ENCODE data around the gene CLEC9A. TPM values are rescaled to one million over a fixed set of nuclear protein-coding genes. Genes with fewer than 3 reads are reported as not detected.

CLEC9A gene
- total RNA-seq, 1 donor from 2014 or later: not detected

DNA sequence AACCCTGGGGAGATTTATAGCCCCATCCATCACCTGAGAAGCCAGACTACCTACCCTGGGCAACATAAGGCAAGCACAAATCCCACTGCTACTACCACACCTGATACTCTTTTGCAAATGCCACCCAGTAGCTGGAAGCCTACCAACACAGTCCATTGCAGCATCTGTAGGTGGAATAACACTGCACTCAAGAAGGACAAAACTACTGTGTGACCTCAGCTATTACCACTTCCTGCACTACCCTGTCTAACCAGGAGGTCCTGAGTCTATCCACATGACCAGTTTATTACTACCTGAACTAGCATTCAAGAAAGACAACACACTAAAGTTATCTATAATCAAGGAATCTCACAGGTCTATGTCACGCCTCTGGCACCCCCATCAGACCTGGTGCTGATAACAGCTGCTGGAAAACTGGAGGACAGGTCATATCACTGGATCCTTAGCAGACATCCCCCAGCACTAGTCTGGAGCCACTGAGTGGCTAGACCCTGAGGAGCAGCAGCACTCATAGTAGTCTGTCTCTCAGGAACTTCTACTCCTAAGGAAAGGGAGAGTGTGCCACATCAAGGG lies 71.3 kb downstream of the CLEC9A start:
- no peak for DNase-seq (ENCODE audit: extremely low spot score, unreplicated experiment)
- Mint-ChIP-seq H3K4me1 (ENCODE audit: unreplicated experiment) (peaks cover 10% of the 10 kb centered on the region), H3K27me3 (peaks cover 6% of the 10 kb centered on the region), H3K27ac (no peak overlapping the region), H3K36me3 (peaks cover 4% of the 10 kb centered on the region), H3K4me3 (peak overlapping the region; percentile 1), H3K9me3 (peaks cover 6% of the 10 kb centered on the region)
- TF ChIP-seq, protein P1, sequence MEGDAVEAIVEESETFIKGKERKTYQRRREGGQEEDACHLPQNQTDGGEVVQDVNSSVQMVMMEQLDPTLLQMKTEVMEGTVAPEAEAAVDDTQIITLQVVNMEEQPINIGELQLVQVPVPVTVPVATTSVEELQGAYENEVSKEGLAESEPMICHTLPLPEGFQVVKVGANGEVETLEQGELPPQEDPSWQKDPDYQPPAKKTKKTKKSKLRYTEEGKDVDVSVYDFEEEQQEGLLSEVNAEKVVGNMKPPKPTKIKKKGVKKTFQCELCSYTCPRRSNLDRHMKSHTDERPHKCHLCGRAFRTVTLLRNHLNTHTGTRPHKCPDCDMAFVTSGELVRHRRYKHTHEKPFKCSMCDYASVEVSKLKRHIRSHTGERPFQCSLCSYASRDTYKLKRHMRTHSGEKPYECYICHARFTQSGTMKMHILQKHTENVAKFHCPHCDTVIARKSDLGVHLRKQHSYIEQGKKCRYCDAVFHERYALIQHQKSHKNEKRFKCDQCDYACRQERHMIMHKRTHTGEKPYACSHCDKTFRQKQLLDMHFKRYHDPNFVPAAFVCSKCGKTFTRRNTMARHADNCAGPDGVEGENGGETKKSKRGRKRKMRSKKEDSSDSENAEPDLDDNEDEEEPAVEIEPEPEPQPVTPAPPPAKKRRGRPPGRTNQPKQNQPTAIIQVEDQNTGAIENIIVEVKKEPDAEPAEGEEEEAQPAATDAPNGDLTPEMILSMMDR (conservative IDR thresholded peaks at IDR 0.05): no peak

DNA sequence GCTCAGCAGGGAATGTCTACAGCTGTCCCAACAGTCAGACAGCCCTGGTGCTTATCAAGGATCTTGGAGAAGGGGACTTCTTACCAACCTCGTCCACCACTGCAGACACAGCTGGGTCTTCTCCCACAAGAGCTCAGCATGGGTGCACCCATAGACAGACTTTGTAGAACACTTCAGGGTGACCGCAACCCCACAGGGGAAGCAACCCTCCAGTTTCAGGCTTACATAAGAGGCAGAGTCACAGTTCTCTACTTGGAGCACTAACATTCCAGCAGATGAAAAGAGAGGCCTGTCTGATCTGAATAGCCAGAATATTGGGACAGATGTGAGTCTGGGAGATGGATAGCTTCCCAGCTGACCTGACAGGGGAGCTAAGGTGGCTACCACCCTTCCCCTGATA lies 71.8 kb downstream of the CLEC9A start:
- Mint-ChIP-seq H3K27me3 (peaks cover 6% of the 10 kb centered on the region), H3K27ac (no peak overlapping the region), H3K4me1 (ENCODE audit: unreplicated experiment) (peaks cover 9% of the 10 kb centered on the region), H3K4me3 (no peak overlapping the region), H3K9me3 (peaks cover 6% of the 10 kb centered on the region), H3K36me3 (peaks cover 4% of the 10 kb centered on the region)
- TF ChIP-seq, protein P1 (conservative IDR thresholded peaks at IDR 0.05): no peak
- DNase-seq (ENCODE audit: extremely low spot score, unreplicated experiment): no peak

DNA sequence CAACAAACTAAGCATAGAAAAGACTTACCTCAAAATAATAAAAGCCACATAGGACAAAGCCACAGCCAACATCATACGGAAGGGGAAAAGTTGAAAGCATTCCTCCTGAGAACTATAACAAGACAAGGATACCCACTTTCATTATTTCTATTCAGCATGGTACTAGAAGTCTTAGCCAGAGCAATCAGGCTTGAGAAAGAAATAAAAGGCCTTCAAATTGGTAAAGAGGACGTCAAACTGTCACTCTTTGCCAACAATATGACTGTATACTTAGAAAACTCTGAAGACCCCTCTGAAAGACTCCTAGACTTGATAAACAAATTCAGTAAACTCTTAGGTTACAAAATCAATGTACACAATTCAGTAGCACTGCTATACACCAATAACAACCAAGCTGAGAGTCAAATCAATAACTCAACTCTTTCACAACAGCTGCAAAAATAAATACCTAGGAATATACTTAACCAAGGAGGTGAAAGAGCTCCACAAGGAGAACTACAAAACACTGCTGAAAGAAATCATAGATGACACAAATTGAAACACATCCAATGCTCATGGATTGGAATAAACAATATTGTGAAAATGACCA lies 79.9 kb downstream of the CLEC9A start:
- no peaks in the 10 kb centered on the region for H3K9me3 Mint-ChIP-seq
- DNase-seq (ENCODE audit: extremely low spot score, unreplicated experiment): no peak
- TF ChIP-seq, protein P1 (conservative IDR thresholded peaks at IDR 0.05): no peak
- no peak overlapping the region for H3K27ac Mint-ChIP-seq
- peaks cover 7% of the 10 kb centered on the region for H3K27me3 Mint-ChIP-seq
- H3K4me3 Mint-ChIP-seq: no peak overlapping the region
- no peaks in the 10 kb centered on the region for H3K4me1 Mint-ChIP-seq (ENCODE audit: unreplicated experiment)
- H3K36me3 Mint-ChIP-seq: peaks cover 8% of the 10 kb centered on the region

DNA sequence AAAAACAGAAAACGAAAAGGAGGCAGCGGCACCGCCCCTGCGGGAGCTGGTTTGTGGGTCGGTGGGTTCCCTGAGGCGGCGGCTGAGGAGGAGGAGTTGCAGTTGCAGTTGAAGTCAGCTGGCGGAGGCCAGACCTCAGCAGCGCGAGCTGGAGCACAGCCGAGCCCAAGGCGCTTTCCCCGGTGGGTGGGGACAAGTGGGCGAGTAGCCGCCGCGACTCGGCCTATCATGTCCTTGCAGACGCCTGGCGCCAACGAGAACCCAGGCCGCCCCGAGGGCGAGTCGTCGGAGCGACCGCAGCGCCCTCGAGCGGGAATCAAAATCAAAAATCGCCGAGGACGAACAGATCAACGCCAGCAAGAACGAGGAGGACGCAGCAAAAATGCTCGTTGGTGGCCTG lies 81.0 kb downstream of the CLEC9A start:
- no peak overlapping the region for H3K4me3 Mint-ChIP-seq
- TF ChIP-seq, protein P1 (conservative IDR thresholded peaks at IDR 0.05): no peak
- H3K9me3 Mint-ChIP-seq: no peaks in the 10 kb centered on the region
- peaks cover 4% of the 10 kb centered on the region for H3K36me3 Mint-ChIP-seq
- no peaks in the 10 kb centered on the region for H3K4me1 Mint-ChIP-seq (ENCODE audit: unreplicated experiment)
- H3K27ac Mint-ChIP-seq: no peak overlapping the region
- H3K27me3 Mint-ChIP-seq: peaks cover 2% of the 10 kb centered on the region
- DNase-seq (ENCODE audit: extremely low spot score, unreplicated experiment): no peak

DNA sequence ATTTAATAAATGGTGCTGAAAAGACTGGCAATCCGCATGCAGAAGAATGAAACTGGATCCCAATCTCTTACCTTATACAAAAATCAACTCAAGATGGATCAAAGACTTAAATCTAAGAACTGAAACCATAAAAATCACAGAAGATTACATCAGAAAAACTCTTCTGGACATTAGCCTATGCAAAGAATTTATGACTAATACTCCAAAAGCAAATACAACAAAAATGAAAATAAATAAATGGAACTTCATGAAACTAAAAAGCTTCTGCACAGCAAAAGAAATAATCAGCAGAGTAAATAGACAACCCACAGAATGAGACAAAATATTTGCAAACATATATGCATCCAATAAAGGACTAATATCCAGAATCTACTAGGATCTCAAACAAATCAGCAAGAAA lies 82.6 kb downstream of the CLEC9A start:
- TF ChIP-seq, protein P1 (conservative IDR thresholded peaks at IDR 0.05): no peak
- no peaks in the 10 kb centered on the region for H3K4me1 Mint-ChIP-seq (ENCODE audit: unreplicated experiment)
- H3K4me3 Mint-ChIP-seq: no peak overlapping the region
- H3K9me3 Mint-ChIP-seq: no peaks in the 10 kb centered on the region
- H3K27me3 Mint-ChIP-seq: peaks cover 2% of the 10 kb centered on the region
- peaks cover 4% of the 10 kb centered on the region for H3K36me3 Mint-ChIP-seq
- DNase-seq (ENCODE audit: extremely low spot score, unreplicated experiment): no peak
- no peak overlapping the region for H3K27ac Mint-ChIP-seq
